H1 (cell line): ENCODE data around the gene KANSL1. TPM values are rescaled to one million over a fixed set of nuclear protein-coding genes. Genes with fewer than 3 reads are reported as not detected.

ENCODE experiments used
- CTCF ChIA-PET: fragments of 300-600 bp; sonication (Branson Sonifier 250); formaldehyde crosslinking; loops from one replicate; lab custom pipeline; 2021; ENCODE audit not compliant: partially characterized antibody; lab: Charles Lee
- POLR2A ChIA-PET: fragments of 300-600 bp; sonication (Branson Sonifier 250); formaldehyde crosslinking; loops from one replicate; lab custom pipeline; 2021; ENCODE audit warnings: inconsistent platforms; ENCODE audit not compliant: partially characterized antibody; lab: Charles Lee
- DNase-seq, 2 experiments: peaks; one replicate each; pipeline versions ENCODE4 v3.0.0 to v3.0.0-alpha.2; 2010 to 2022; ENCODE audit warnings: low spot score in 2 of 2, low read depth in 1 of 2, mixed read lengths in 1 of 2
- FAIRE-seq: peaks from 2 replicates; lab custom pipeline; 2011; peaks lifted over from hg19 to GRCh38; lab: Jason Lieb, UNC
- H2AFZ ChIP-seq: 2 replicates; pipeline ENCODE4 v1.8.1; 2012; ENCODE audit warnings: low read length, inconsistent platforms
- H2AK5ac ChIP-seq: 2 replicates; pipeline ENCODE4 v1.6.1; 2013; ENCODE audit warnings: low read depth, low read length
- H2BK120ac ChIP-seq: replicated peaks from 2 replicates; pipeline ENCODE3; 2013; ENCODE audit warnings: low read depth, low read length, inconsistent platforms
- H2BK12ac ChIP-seq: 2 replicates; pipeline ENCODE4 v1.6.1; 2013; ENCODE audit warnings: low read depth, low read length
- H2BK15ac ChIP-seq: 2 replicates; pipeline ENCODE4 v1.6.1; 2013; ENCODE audit warnings: low read length
- H2BK20ac ChIP-seq: 2 replicates; pipeline ENCODE4 v1.6.1; 2013; ENCODE audit warnings: low read length
- H2BK5ac ChIP-seq: 2 replicates; pipeline ENCODE4 v1.6.1; 2013; ENCODE audit warnings: low read depth, low read length
- H3K14ac ChIP-seq: 2 replicates; pipeline ENCODE4 v1.6.1; 2013; ENCODE audit warnings: inconsistent platforms; ENCODE audit not compliant: insufficient read length
- H3K18ac ChIP-seq: 2 replicates; pipeline ENCODE4 v1.6.1; 2013; ENCODE audit warnings: low read length; ENCODE audit errors: extremely low read depth
- H3K23ac ChIP-seq: 2 replicates; pipeline ENCODE4 v1.6.1; 2013; ENCODE audit warnings: inconsistent platforms; ENCODE audit not compliant: insufficient read length
- H3K23me2 ChIP-seq: 2 replicates; pipeline ENCODE4 v1.6.1; 2013; ENCODE audit warnings: low read depth, low read length
- H3K27ac ChIP-seq: 2 replicates; pipeline ENCODE4 v1.6.1; 2011; ENCODE audit warnings: low read depth, low read length, inconsistent platforms
- H3K27me3 ChIP-seq, 4 experiments: replicated peaks in 1 of 4; 1 replicate in 1 of 4; 2 replicates in 3 of 4; pipeline versions ENCODE4 v1.6.1 to v1.8.1; 2011 to 2013; ENCODE audit warnings: low read length in 3 of 4, mild to moderate bottlenecking in 3 of 4, inconsistent platforms in 2 of 4, mixed read lengths in 2 of 4, moderate library complexity in 1 of 4; ENCODE audit not compliant: control insufficient read depth in 3 of 4, insufficient read depth in 3 of 4; ENCODE audit errors: extremely low read depth in 1 of 4
- H3K36me3 ChIP-seq, 4 experiments: 2 replicates each; pipeline versions ENCODE4 v1.6.1 to v1.8.1; 2011 to 2013; ENCODE audit warnings: mild to moderate bottlenecking in 4 of 4, low read length in 3 of 4, moderate library complexity in 2 of 4, control low read depth in 1 of 4, inconsistent platforms in 1 of 4; ENCODE audit not compliant: insufficient read depth in 4 of 4, control insufficient read depth in 2 of 4
- H3K4ac ChIP-seq: replicated peaks from 2 replicates; pipeline ENCODE3; 2013; ENCODE audit warnings: low read length, low read depth, mixed read lengths, inconsistent platforms; ENCODE audit not compliant: insufficient read length
- H3K4me1 ChIP-seq, 4 experiments: replicated peaks in 1 of 4; 1 replicate in 1 of 4; 2 replicates in 3 of 4; pipeline versions ENCODE4 v1.6.1 to v1.8.1; 2011 to 2013; ENCODE audit warnings: low read length in 3 of 4, inconsistent platforms in 2 of 4, mixed read lengths in 1 of 4; ENCODE audit not compliant: insufficient read depth in 4 of 4, control insufficient read depth in 3 of 4
- H3K4me2 ChIP-seq, 2 experiments: 2 replicates each; pipeline versions ENCODE4 v1.6.1 to v1.8.1; 2011 to 2013; ENCODE audit warnings: low read depth in 2 of 2, low read length in 2 of 2, control low read depth in 1 of 2, inconsistent platforms in 1 of 2, mild to moderate bottlenecking in 1 of 2; ENCODE audit not compliant: insufficient read depth in 1 of 2
- H3K4me3 ChIP-seq, 4 experiments: fragments of 200-600, 300-600 bp in 1 of 4; sonication (generic), shearing (Covaris generic), sonication (Bioruptor Twin) in 1 of 4; 2 replicates each; pipeline versions ENCODE4 v1.5.1 to v1.8.1; 2011 to 2016; ENCODE audit warnings: low read length in 4 of 4, low read depth in 3 of 4, control low read depth in 2 of 4, inconsistent platforms in 2 of 4, mild to moderate bottlenecking in 2 of 4, mixed read lengths in 1 of 4, moderate library complexity in 1 of 4; ENCODE audit not compliant: insufficient read depth in 2 of 4; ENCODE audit errors: extremely low read depth in 1 of 4
- H3K56ac ChIP-seq: replicated peaks from 2 replicates; pipeline ENCODE3; 2013; ENCODE audit warnings: low read depth, mild to moderate bottlenecking, mixed read lengths, low read length, inconsistent platforms; ENCODE audit not compliant: insufficient read length
- H3K79me1 ChIP-seq: 2 replicates; pipeline ENCODE4 v1.6.1; 2013; ENCODE audit warnings: low read depth, low read length, control low read depth
- H3K79me2 ChIP-seq, 2 experiments: 2 replicates each; pipeline versions ENCODE4 v1.6.1 to v1.8.1; 2012 to 2013; ENCODE audit warnings: low read length in 2 of 2, mild to moderate bottlenecking in 2 of 2, inconsistent platforms in 1 of 2; ENCODE audit not compliant: insufficient read depth in 2 of 2, control insufficient read depth in 1 of 2
- H3K9ac ChIP-seq, 4 experiments: replicated peaks in 1 of 4; 1 replicate in 1 of 4; 2 replicates in 3 of 4; pipeline versions ENCODE4 v1.6.1 to v1.8.1; 2011 to 2013; ENCODE audit warnings: low read depth in 3 of 4, low read length in 3 of 4, control low read depth in 2 of 4, mild to moderate bottlenecking in 2 of 4, moderate library complexity in 2 of 4, inconsistent platforms in 1 of 4; ENCODE audit errors: extremely low read depth in 1 of 4
- H3K9me3 ChIP-seq, 2 experiments: 2 replicates each; pipeline versions ENCODE4 v1.6.1 to v1.8.1; 2012 to 2013; ENCODE audit warnings: mild to moderate bottlenecking in 2 of 2, moderate library complexity in 2 of 2, control low read depth in 1 of 2, inconsistent platforms in 1 of 2, low read depth in 1 of 2, low read length in 1 of 2, mixed read lengths in 1 of 2; ENCODE audit not compliant: insufficient read depth in 2 of 2
- H4K20me1 ChIP-seq, 2 experiments: replicated peaks in 1 of 2; 2 replicates each; pipeline versions ENCODE3 to v1.8.1; 2011 to 2013; ENCODE audit warnings: inconsistent platforms in 2 of 2, low read length in 2 of 2, mild to moderate bottlenecking in 1 of 2; ENCODE audit not compliant: insufficient read depth in 2 of 2, control insufficient read depth in 1 of 2
- H4K5ac ChIP-seq: 2 replicates; pipeline ENCODE4 v1.6.1; 2013; ENCODE audit warnings: low read length, low read depth, mixed read lengths, inconsistent platforms; ENCODE audit not compliant: insufficient read length
- H4K8ac ChIP-seq: 2 replicates; pipeline ENCODE4 v1.8.0; 2013; ENCODE audit warnings: mild to moderate bottlenecking, moderate library complexity, low read length, inconsistent platforms; ENCODE audit not compliant: insufficient read depth; ENCODE audit errors: extremely low read depth
- H4K91ac ChIP-seq: replicated peaks from 2 replicates; pipeline ENCODE3; 2013; ENCODE audit warnings: low read length, mixed read lengths, inconsistent platforms; ENCODE audit not compliant: insufficient read length
- BACH1 ChIP-seq: IDR thresholded peaks from 2 replicates; pipeline ENCODE4 v1.6.1; 2012; ENCODE audit warnings: low read length, improper control_type of control experiment
- BCL11A ChIP-seq, 2 experiments: IDR thresholded peaks; one replicate each; pipeline ENCODE4 v1.6.1; 2011; ENCODE audit warnings: low read depth in 2 of 2, low read length in 2 of 2, mild to moderate bottlenecking in 2 of 2
- EP300 ChIP-seq, 2 experiments: IDR thresholded peaks; 1 replicate in 1 of 2; 2 replicates in 1 of 2; pipeline ENCODE4 v1.6.1; 2011 to 2012; ENCODE audit warnings: low read depth in 2 of 2, low read length in 2 of 2, mild to moderate bottlenecking in 2 of 2, borderline replicate concordance in 1 of 2, inconsistent platforms in 1 of 2, moderate library complexity in 1 of 2
- KDM4A ChIP-seq: IDR thresholded peaks from one replicate; pipeline ENCODE4 v1.7.1; 2012; ENCODE audit warnings: low read depth, mild to moderate bottlenecking, moderate library complexity, low read length, inconsistent platforms; ENCODE audit not compliant: severe bottlenecking
- RAD21 ChIP-seq, 2 experiments: IDR thresholded peaks in 1 of 2; conservative IDR thresholded peaks in 1 of 2; 2 replicates each; pipeline ENCODE4 v1.6.1; 2011; ENCODE audit warnings: low read depth in 2 of 2, low read length in 2 of 2, improper control_type of control experiment in 1 of 2, inconsistent platforms in 1 of 2, mild to moderate bottlenecking in 1 of 2, moderate library complexity in 1 of 2
- RXRA ChIP-seq: IDR thresholded peaks from 2 replicates; pipeline ENCODE4 v1.6.1; 2011; ENCODE audit warnings: low read depth, mild to moderate bottlenecking, low read length, moderate library complexity; ENCODE audit not compliant: insufficient read depth
- SP1 ChIP-seq: IDR thresholded peaks from 2 replicates; pipeline ENCODE4 v1.6.1; 2011; ENCODE audit warnings: low read depth, low read length
- WGBS, 2 experiments: shearing (Covaris generic) in 1 of 2; methylation state at CpG; one replicate each; pipeline versions ENCODE4 v1.1.6 to v1.1.7; 2013 to 2015; ENCODE audit warnings: low lambda C conversion rate in 2 of 2, mixed read lengths in 2 of 2, inconsistent platforms in 1 of 2, low coverage in 1 of 2, missing lambda C conversion rate in 1 of 2; ENCODE audit not compliant: insufficient replicate concordance in 2 of 2, insufficient coverage in 1 of 2, insufficient read length in 1 of 2; ENCODE audit errors: extremely low coverage in 1 of 2, missing lambda C conversion rate in 1 of 2; 5-methylcytosine and 5-hydroxymethylcytosine counted together
- polyA plus RNA-seq, 7 experiments: library from polyadenylated mRNA; depleted of rRNA in 3 of 7; stranded (reverse) in 5 of 7; unstranded in 2 of 7; fragments of >200 nt in 5 of 7; fragments of 200-250 nt in 2 of 7; gene quantifications; 1 replicate in 5 of 7; 2 replicates in 1 of 7; 4 replicates in 1 of 7; pipeline versions ENCODE4 v1.2.1 to v1.2.3, GENCODE V29; 2011 to 2013; ENCODE audit warnings: missing spikeins in 2 of 7, mixed read lengths in 2 of 7
- total RNA-seq: library from RNA; stranded (reverse); fragmentation: NEBNext Ultra II Directional; extraction: Animal tissue kit (Norgen Biotek cat#: 25700); gene quantifications from 2 replicates; pipeline ENCODE4 v1.2.1, GENCODE V29; 2021
- TF ChIP-seq, protein P1 (sequence below): IDR thresholded peaks from 2 replicates; pipeline ENCODE4 v1.6.1; 2011; ENCODE audit warnings: low read length, improper control_type of control experiment

KANSL1 gene
- total and polyA plus RNA-seq, 2 of the 8 experiments (the other 6 are each of a cell fraction or from before 2014, with no cell fraction given): 34.0 to 128 TPM

DNA sequence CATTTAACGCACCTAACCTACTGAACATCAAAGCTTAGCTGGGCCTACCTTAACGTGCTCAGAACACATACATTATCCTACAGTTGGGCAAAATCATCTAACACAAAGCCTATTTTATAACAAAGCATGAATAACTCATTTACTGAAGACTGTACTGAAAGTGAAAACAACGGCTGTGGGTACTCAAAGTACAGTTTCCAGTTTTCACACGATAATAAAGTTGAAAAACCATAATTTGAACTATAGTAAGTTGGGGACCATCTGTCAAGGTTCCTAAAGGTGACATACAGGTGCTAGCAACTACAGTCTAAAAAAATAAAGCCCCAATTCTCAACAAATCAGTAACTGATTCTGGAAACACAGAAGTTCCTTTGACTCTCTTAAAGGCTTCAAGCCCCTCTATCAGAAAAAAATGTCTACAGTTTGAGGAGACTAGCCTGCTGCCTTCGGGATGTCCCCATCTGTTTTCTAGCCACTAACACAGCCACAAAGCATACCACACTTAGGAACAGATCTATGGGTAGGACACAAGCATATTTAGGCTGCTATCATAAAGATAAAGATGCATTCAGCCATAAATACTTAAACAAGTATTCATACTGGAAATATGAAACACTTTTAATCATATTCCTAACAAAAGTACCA, 71.3 kb downstream of the KANSL1 start:
- 92% methylated on average over 5 of the region's 5 CpGs; no CpG with 5 or more reads in 1 of the 2 experiments for WGBS, 2 experiments
- peaks cover 7 to 19% (median 15%) of the 10 kb centered on the region in 4 experiments; a peak in 6 of 7 replicates for H3K4me1 ChIP-seq
- TF ChIP-seq BCL11A (IDR thresholded peaks at IDR 0.05; ENCODE audit: low read depth in 2 of 2, low read length in 2 of 2) (no peak), RAD21 (IDR thresholded peaks at IDR 0.05 in 1 of 2, conservative IDR thresholded peaks at IDR 0.05 in 1 of 2; ENCODE audit: low read depth in 2 of 2, low read length in 2 of 2) (no peak), SP1 (no peak), KDM4A (no peak), EP300 (IDR thresholded peaks at IDR 0.05; ENCODE audit: borderline replicate concordance in 1 of 2, low read depth in 2 of 2, low read length in 2 of 2) (no peak), RXRA (no peak), BACH1 (no peak)
- TF ChIP-seq, protein P1, sequence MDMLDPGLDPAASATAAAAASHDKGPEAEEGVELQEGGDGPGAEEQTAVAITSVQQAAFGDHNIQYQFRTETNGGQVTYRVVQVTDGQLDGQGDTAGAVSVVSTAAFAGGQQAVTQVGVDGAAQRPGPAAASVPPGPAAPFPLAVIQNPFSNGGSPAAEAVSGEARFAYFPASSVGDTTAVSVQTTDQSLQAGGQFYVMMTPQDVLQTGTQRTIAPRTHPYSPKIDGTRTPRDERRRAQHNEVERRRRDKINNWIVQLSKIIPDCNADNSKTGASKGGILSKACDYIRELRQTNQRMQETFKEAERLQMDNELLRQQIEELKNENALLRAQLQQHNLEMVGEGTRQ: no peak

More for the DNA sequence above, 71.3 kb downstream of the KANSL1 start:
- H2BK20ac ChIP-seq: no peak overlapping the region
- no peak overlapping the region for H3K18ac ChIP-seq
- DNase-seq (no peak), FAIRE-seq (no peak)
- POLR2A ChIA-PET: interaction anchor here (1.2 kb wide), 1 partner anchor 13 kb away, joined by 10 read pairs; no protein-coding TSS in a partner anchor
- H3K4me3 ChIP-seq: no peak overlapping the region
- H4K8ac ChIP-seq: no peak overlapping the region
- no peak overlapping the region for H2AFZ ChIP-seq
- H3K27ac ChIP-seq: no peak overlapping the region
- H3K14ac ChIP-seq: no peak overlapping the region
- no peak overlapping the region for H3K4me2 ChIP-seq
- no peak overlapping the region for H2AK5ac ChIP-seq
- no peak overlapping the region for H2BK5ac ChIP-seq
- no peak overlapping the region for H2BK12ac ChIP-seq
- no peak overlapping the region for H3K56ac ChIP-seq
- peaks cover 66 to 99% of the 10 kb centered on the region in 2 experiments for H3K79me2 ChIP-seq
- CTCF ChIA-PET: interaction anchor here (1.9 kb wide), 2 partner anchors 10 to 91 kb away, joined by 4 read pairs; no protein-coding TSS in a partner anchor
- H3K23ac ChIP-seq: no peak overlapping the region
- H3K27me3 ChIP-seq: no peaks in the 10 kb centered on the region
- no peak overlapping the region for H3K9ac ChIP-seq
- peaks cover 39 to 64% of the 10 kb centered on the region in 2 experiments for H4K20me1 ChIP-seq
- H2BK15ac ChIP-seq: no peak overlapping the region
- H3K23me2 ChIP-seq: no peaks in the 10 kb centered on the region; the same call in 1 of the 2 replicates
- no peaks in the 10 kb centered on the region for H3K9me3 ChIP-seq
- H4K91ac ChIP-seq: no peak overlapping the region
- H3K79me1 ChIP-seq: peaks cover 7% of the 10 kb centered on the region
- H4K5ac ChIP-seq: no peak overlapping the region
- H3K36me3 ChIP-seq: no peaks in the 10 kb centered on the region
- H2BK120ac ChIP-seq: no peak overlapping the region
- no peak overlapping the region for H3K4ac ChIP-seq
